Activated CD4-positive, alpha-beta T cell treated with anti-CD3 and anti-CD28 coated beads, Interleukin-2, amount 10 ng/mL, durations not matched to agents 7 days and 5 days (primary cell): ENCODE measurements around the gene TMEM150B. TPM values are rescaled to one million over a fixed set of nuclear protein-coding genes. Genes with fewer than 3 reads are reported as not detected.

Experiments used
- CTCF ChIA-PET: fragments of 350-600 bp; sonication (Branson Sonifier 250); formaldehyde crosslinking; loops from one replicate; lab custom pipeline; 2021; ENCODE audit warnings: antibody characterized with exemption; lab: Charles Lee
- POLR2A ChIA-PET: fragments of 350-600 bp; sonication (Branson Sonifier 250); formaldehyde crosslinking; loops from one replicate; lab custom pipeline; 2021; ENCODE audit warnings: antibody characterized with exemption; lab: Charles Lee
- DNase-seq: peaks from one replicate; pipeline ENCODE4 v3.0.0-alpha.2; 2020
- H3K27ac Mint-ChIP-seq: one replicate; pipeline ENCODE4 v1.8.0; 2021; ENCODE audit warnings: mild to moderate bottlenecking, moderate library complexity, mixed read lengths
- H3K27me3 Mint-ChIP-seq: one replicate; pipeline ENCODE4 v1.8.0; 2021; ENCODE audit warnings: mixed read lengths
- H3K36me3 Mint-ChIP-seq: one replicate; pipeline ENCODE4 v1.8.0; 2021; ENCODE audit warnings: low read depth, mixed read lengths
- H3K4me1 Mint-ChIP-seq: one replicate; pipeline ENCODE4 v1.8.0; 2021; ENCODE audit warnings: mixed read lengths
- H3K4me3 Mint-ChIP-seq: one replicate; pipeline ENCODE4 v1.8.0; 2021; ENCODE audit warnings: mild to moderate bottlenecking, moderate library complexity, mixed read lengths
- H3K9me3 Mint-ChIP-seq: one replicate; pipeline ENCODE4 v1.8.0; 2021; ENCODE audit warnings: mixed read lengths
- total RNA-seq, 2 experiments: library from RNA; stranded (reverse); gene quantifications; one replicate each; pipeline ENCODE4 v1.2.3, GENCODE V29; 2021

Gene TMEM150B
- total RNA-seq, 2 experiments from 2014 or later = 0.79 TPM; not detected in 1

- H3K9me3 Mint-ChIP-seq = no peaks in the 10 kb centered on the region
- no peak for DNase-seq
- H3K27me3 Mint-ChIP-seq = peaks cover 9% of the 10 kb centered on the region
- H3K27ac Mint-ChIP-seq = peak overlapping the region; percentile 60
- ChIA-PET CTCF (interaction anchor here (1.0 kb wide), 1 partner anchor 16 kb away, joined by 3 read pairs; no protein-coding TSS in a partner anchor), POLR2A (no interaction called here)
- H3K4me1 Mint-ChIP-seq = peaks cover 18% of the 10 kb centered on the region
- no peak overlapping the region for H3K4me3 Mint-ChIP-seq
- H3K36me3 Mint-ChIP-seq = no peaks in the 10 kb centered on the region
These were observed 39.8 kb downstream of the TMEM150B start for GRCh38 chr19:55285229-55285890.

- H3K9me3 Mint-ChIP-seq = no peaks in the 10 kb centered on the region
- H3K4me1 Mint-ChIP-seq = peaks cover 26% of the 10 kb centered on the region
- H3K27me3 Mint-ChIP-seq = peaks cover 9% of the 10 kb centered on the region
- no peaks in the 10 kb centered on the region for H3K36me3 Mint-ChIP-seq
- DNase-seq = no peak
- H3K27ac Mint-ChIP-seq = no peak overlapping the region
- POLR2A ChIA-PET = no interaction called here
- CTCF ChIA-PET = no interaction called here
- H3K4me3 Mint-ChIP-seq = no peak overlapping the region
These were observed 40.6 kb downstream of the TMEM150B start for GRCh38 chr19:55284405-55285058.

GRCh38 chr19:55283548-55284377, 41.4 kb downstream of the TMEM150B start, which contains the start of gene BRSK1:
Gene BRSK1, plus strand, starts transcription at chr19:55283997. Its CDS starts 446 bp downstream, at chr19:55284443.
- POLR2A ChIA-PET = no interaction called here
- Mint-ChIP-seq H3K4me1 (peaks cover 31% of the 10 kb centered on the region), H3K27ac (peak within 1 kb of the TSS; percentile 80), H3K9me3 (no peaks in the 10 kb centered on the region), H3K27me3 (peaks cover 9% of the 10 kb centered on the region), H3K4me3 (peak within 1 kb of the TSS; percentile 52), H3K36me3 (no peaks in the 10 kb centered on the region)
- CTCF ChIA-PET = interaction anchor here (0.6 kb wide), 1 partner anchor 239 kb away, joined by 3 read pairs; no protein-coding TSS in a partner anchor
- DNase-seq = peak; percentile 51

GRCh38 chr19:55279770-55280643, 45.1 kb downstream of the TMEM150B start, which contains the start of gene HSPBP1:
Gene HSPBP1, minus strand, starts transcription at chr19:55280110. Its CDS starts 502 bp downstream, at chr19:55279608.
- Mint-ChIP-seq H3K36me3 (peaks cover 9% of the 10 kb centered on the region), H3K4me3 (peak within 1 kb of the TSS; percentile 99), H3K9me3 (no peaks in the 10 kb centered on the region), H3K27ac (peak within 1 kb of the TSS; percentile 98), H3K4me1 (peaks cover 50% of the 10 kb centered on the region), H3K27me3 (peaks cover 9% of the 10 kb centered on the region)
- peak; percentile 95 for DNase-seq
- ChIA-PET CTCF (interaction anchor here (0.7 to 1.5 kb wide), 6 partner anchors 10 to 224 kb away, joined by 3 to 5 read pairs (median 4); partner anchors contain the start of gene PPP6R1), POLR2A (interaction anchor here (0.6 to 0.9 kb wide), 2 partner anchors 21 to 26 kb away, joined by 3 to 4 read pairs; partner anchors contain the start of gene PPP6R1)

GRCh38 chr19:55279340-55279739, 45.8 kb downstream of the TMEM150B start:
- no peak for DNase-seq
- Mint-ChIP-seq H3K4me1 (peaks cover 50% of the 10 kb centered on the region), H3K27me3 (peaks cover 9% of the 10 kb centered on the region), H3K4me3 (peak overlapping the region; percentile 99), H3K27ac (peak overlapping the region; percentile 98), H3K36me3 (peaks cover 9% of the 10 kb centered on the region), H3K9me3 (no peaks in the 10 kb centered on the region)
- POLR2A ChIA-PET = no interaction called here
- CTCF ChIA-PET = interaction anchor here (1.1 to 1.5 kb wide), 3 partner anchors 10 to 353 kb away, joined by 3 to 5 read pairs (median 5); no protein-coding TSS in a partner anchor

GRCh38 chr19:55278391-55279135, 46.6 kb downstream of the TMEM150B start:
- peak overlapping the region; percentile 66 for H3K27ac Mint-ChIP-seq
- DNase-seq = no peak
- ChIA-PET CTCF (interaction anchor here (0.8 to 1.7 kb wide), 3 partner anchors 16 to 354 kb away, joined by 4 to 5 read pairs (median 4); partner anchors contain the start of gene PPP6R1), POLR2A (interaction anchor here (0.6 kb wide), 1 partner anchor 49 kb away, joined by 4 read pairs; no protein-coding TSS in a partner anchor)
- peak overlapping the region; percentile 99 for H3K4me3 Mint-ChIP-seq
- peaks cover 49% of the 10 kb centered on the region for H3K4me1 Mint-ChIP-seq
- H3K9me3 Mint-ChIP-seq = no peaks in the 10 kb centered on the region
- H3K36me3 Mint-ChIP-seq = peaks cover 11% of the 10 kb centered on the region
- peaks cover 8% of the 10 kb centered on the region for H3K27me3 Mint-ChIP-seq

- Mint-ChIP-seq H3K9me3 (no peaks in the 10 kb centered on the region), H3K27ac (peak overlapping the region; percentile 91), H3K4me3 (no peak overlapping the region), H3K36me3 (peaks cover 11% of the 10 kb centered on the region), H3K4me1 (peaks cover 45% of the 10 kb centered on the region), H3K27me3 (no peaks in the 10 kb centered on the region)
- CTCF ChIA-PET = interaction anchor here (0.6 to 1.7 kb wide), 5 partner anchors 10 to 1048 kb away, joined by 3 to 4 read pairs (median 4); partner anchors contain the start of gene PPP6R1
- DNase-seq = no peak
- POLR2A ChIA-PET = interaction anchor here (0.6 kb wide), 1 partner anchor 122 kb away, joined by 3 read pairs; no protein-coding TSS in a partner anchor
These were observed 47.6 kb downstream of the TMEM150B start for GRCh38 chr19:55277494-55277893.

- Mint-ChIP-seq H3K36me3 (peaks cover 16% of the 10 kb centered on the region), H3K27ac (peak overlapping the region; percentile 91), H3K9me3 (no peaks in the 10 kb centered on the region), H3K4me3 (peak overlapping the region; percentile 22), H3K4me1 (peaks cover 45% of the 10 kb centered on the region), H3K27me3 (no peaks in the 10 kb centered on the region)
- POLR2A ChIA-PET = interaction anchor here (0.6 kb wide), 1 partner anchor 123 kb away, joined by 3 read pairs; no protein-coding TSS in a partner anchor
- CTCF ChIA-PET = interaction anchor here (1.2 to 1.7 kb wide), 4 partner anchors 10 to 17 kb away, joined by 3 to 4 read pairs (median 4); partner anchors contain the start of gene PPP6R1
- DNase-seq = no peak
These were observed 48.3 kb downstream of the TMEM150B start for GRCh38 chr19:55276720-55277430.

- Mint-ChIP-seq H3K4me3 (peak overlapping the region; percentile 22), H3K27me3 (no peaks in the 10 kb centered on the region), H3K9me3 (no peaks in the 10 kb centered on the region), H3K4me1 (peaks cover 41% of the 10 kb centered on the region), H3K27ac (peak overlapping the region; percentile 91), H3K36me3 (peaks cover 16% of the 10 kb centered on the region)
- DNase-seq = no peak
- POLR2A ChIA-PET = no interaction called here
- CTCF ChIA-PET = interaction anchor here (1.2 to 1.6 kb wide), 3 partner anchors 9 to 16 kb away, joined by 3 to 4 read pairs (median 4); no protein-coding TSS in a partner anchor
These were observed 49.1 kb downstream of the TMEM150B start for GRCh38 chr19:55275851-55276719.
